ENCODE data around the gene XXYLT1.

Gene XXYLT1

GRCh38 chr3:195182470-195182795 lies 88.5 kb downstream of the XXYLT1 start:
- peak; percentile 82 for DNase-seq

- peak; percentile 41 for DNase-seq
These were observed 89.1 kb downstream of the XXYLT1 start for GRCh38 chr3:195181741-195182469.

- no peak for DNase-seq
These were observed 89.9 kb downstream of the XXYLT1 start for GRCh38 chr3:195181113-195181498.

DNA sequence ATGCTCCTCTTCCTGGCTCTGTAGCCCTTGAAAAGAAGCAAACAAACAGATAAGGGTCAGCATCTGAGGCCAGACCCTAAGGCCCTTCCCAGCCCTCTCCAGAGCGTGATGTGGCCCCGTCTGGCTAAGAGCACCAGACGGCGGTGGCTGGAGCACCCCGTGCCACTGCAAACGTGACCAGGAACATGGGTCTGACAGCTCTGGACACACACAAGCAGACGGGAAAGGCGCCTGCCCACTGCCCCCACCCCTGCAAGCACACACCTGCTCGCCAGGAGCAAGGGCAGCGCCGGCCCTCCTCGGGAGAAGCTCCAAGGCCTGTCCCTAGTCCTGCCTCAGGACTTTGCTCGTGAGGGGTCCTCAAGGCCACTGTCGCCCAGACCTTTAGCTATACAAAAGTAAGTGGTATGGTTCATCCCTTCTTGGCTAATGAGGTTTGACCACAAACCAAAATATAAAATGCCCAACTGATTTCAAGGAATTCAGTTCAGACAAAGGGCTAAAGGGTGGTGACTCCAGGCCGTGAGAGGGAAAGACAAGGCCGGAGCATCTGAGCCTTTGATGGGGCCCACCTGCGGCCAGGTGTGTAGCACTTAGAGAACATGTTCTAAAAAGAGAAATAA lies 90.4 kb downstream of the XXYLT1 start:
- no peak for DNase-seq

- DNase-seq: no peak
These were observed 91.0 kb downstream of the XXYLT1 start for GRCh38 chr3:195179776-195180489.

GRCh38 chr3:195178124-195178910 lies 92.6 kb downstream of the XXYLT1 start:
- DNase-seq: no peak

DNA sequence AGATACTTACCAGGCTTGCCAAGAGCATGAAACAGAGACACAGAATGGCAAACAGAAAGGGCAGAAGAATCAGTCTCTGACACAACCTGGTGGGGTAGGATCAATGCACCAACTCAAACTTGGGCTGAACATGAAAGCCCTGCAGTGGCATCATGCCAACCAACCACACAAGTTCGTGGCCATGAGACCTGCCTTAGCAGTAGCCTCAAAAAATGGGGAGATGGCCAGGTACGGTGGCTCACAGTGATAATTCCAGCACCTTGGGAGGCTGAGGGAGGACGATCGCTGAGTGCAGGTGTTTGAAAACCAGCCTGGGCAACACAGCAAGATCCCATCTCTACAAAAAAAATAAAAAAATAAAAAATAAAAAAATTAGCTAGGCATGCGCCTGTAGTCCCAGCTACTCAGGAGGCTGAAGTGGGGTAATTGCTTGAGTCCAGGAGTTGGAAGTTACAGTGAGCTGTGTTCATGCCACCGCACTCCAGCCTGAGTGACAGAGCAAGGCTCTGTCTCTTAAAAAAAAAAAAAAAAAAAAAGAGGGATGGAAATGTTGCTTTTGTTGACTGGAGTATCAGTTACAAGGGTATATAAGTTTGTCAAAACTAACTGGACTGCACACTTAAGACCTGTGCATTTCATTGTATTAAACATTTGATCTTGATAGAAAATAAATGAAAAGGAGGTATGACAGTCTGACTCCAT lies 93.4 kb downstream of the XXYLT1 start:
- DNase-seq: no peak

- DNase-seq: no peak
These were observed 94.2 kb downstream of the XXYLT1 start for GRCh38 chr3:195176776-195177175.

- no peak for DNase-seq
These were observed 95.3 kb downstream of the XXYLT1 start for GRCh38 chr3:195175476-195176337.

- DNase-seq: no peak
These were observed 95.9 kb downstream of the XXYLT1 start for GRCh38 chr3:195175076-195175475.

- DNase-seq: no peak
These were observed 97.3 kb downstream of the XXYLT1 start for GRCh38 chr3:195173657-195174056.

DNA sequence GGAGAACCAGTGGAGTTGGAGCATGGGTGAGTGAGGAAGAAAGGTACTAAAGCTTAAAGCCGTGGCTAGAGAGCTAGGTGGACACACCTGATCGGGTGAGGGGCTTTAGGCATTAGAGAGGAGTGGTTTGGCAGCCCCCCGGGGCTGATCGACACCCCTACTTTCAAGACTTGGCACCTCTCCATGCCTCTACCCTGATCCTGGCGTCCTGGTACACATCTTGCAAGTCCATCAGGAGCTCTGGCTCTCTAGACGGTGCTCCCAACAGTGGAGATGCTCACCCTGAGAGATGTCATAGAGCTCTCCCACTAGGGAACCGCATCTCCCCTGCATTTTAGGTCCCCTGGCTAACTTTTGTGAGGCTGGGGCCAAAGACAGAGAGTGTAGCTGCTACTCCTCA lies 98.1 kb downstream of the XXYLT1 start:
- no peak for DNase-seq

- peak; percentile 41 for DNase-seq
These were observed 98.8 kb downstream of the XXYLT1 start for GRCh38 chr3:195172039-195172684.

GRCh38 chr3:195171093-195171873 lies 99.7 kb downstream of the XXYLT1 start:
- no peak for DNase-seq

DNA sequence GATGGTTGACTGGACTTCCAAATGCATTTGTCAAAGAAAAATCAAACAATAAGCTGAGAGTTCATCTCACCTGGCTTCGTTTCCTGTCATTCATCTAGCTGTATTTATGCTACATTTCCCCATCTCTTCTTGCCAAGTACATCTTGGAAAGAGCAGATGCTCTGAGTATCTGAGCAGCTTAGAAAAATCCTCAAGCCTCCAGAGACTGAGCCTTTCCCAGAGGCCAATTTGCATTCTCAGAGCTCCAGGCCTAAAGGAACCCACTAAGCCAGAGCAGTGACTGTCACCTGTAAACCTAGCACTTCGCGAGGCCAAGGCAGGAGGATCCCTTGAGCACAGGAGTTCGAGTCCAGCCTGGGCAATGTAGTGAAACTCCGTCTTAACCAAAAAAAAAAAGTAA lies 100.5 kb downstream of the XXYLT1 start:
- no peak for DNase-seq

GRCh38 chr3:195169011-195169649 lies 101.8 kb downstream of the XXYLT1 start:
- no peak for DNase-seq

- DNase-seq: no peak
These were observed 102.8 kb downstream of the XXYLT1 start for GRCh38 chr3:195168009-195168762.

DNA sequence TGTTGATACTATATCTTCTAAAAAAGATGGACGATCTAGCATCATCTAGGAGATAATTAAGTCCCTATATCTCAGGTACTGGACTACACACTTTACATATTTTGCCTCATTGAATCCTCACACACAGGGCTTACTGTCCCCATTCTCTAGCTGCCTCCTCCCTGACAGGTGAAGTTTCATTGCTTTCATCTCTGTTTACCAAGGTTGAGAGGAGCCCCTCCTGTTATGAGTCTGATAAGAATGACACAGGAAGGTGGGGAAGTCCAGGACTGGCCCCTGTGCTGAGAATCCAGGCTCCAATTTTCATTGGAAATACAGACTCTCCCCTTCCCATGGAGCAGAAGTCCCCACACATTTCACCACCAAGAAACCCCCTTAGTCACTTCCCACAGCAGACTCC lies 105.2 kb downstream of the XXYLT1 start:
- DNase-seq: no peak

DNA sequence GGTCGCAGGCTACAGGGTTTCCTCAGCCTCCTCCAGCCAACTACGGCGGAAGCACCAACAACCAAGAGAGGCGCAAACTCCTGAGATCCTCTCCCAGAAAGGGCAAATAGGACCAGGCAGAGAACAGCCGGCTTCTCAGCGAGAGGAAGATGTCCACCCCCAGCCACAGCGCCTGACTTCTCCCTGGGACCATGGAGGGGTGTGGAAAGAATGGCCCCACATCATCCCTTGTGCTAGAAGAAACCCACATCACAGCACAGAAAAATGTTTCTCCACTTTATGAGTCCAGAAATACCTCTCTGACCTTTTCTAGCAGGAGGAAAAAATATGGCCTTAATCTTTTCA lies 105.7 kb downstream of the XXYLT1 start:
- no peak for DNase-seq

Data from fibroblast of skin of right quadriceps (primary cell).